ENCODE measurements around the gene OPN1MW3.

DNA sequence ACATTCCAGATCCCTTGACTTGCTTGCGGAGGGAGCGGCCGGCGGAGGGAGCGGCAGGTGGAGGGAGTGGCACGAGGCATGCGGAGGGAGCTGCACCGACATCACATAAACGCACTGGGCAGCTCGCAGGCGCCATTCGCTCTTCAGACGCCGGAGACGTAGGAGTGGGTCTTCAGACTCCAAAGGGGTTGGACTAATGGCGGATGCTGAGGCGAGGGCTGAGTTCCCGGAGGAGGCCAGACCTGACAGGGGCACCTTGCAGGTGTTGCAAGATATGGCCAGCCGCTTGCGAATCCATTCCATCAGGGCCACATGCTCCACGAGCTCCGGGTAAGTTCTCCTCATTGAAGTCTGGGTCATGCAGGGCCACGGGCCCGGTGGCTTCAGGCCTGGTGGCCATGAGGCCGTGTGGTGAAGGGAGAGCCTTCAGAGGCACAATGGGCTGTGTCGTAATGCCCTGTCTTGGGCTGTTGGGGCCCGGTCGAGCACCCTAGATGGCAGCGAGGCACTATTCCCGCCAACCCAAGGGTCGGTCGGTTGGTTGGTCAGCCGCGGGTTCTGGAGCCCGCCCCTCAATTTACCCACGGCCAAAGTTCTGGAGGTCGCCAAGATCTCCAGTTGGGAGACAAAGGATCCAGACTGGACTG lies 38.4 kb downstream of the OPN1MW3 start, which contains the start of gene TKTL1:
- TF ChIP-seq, protein P1, sequence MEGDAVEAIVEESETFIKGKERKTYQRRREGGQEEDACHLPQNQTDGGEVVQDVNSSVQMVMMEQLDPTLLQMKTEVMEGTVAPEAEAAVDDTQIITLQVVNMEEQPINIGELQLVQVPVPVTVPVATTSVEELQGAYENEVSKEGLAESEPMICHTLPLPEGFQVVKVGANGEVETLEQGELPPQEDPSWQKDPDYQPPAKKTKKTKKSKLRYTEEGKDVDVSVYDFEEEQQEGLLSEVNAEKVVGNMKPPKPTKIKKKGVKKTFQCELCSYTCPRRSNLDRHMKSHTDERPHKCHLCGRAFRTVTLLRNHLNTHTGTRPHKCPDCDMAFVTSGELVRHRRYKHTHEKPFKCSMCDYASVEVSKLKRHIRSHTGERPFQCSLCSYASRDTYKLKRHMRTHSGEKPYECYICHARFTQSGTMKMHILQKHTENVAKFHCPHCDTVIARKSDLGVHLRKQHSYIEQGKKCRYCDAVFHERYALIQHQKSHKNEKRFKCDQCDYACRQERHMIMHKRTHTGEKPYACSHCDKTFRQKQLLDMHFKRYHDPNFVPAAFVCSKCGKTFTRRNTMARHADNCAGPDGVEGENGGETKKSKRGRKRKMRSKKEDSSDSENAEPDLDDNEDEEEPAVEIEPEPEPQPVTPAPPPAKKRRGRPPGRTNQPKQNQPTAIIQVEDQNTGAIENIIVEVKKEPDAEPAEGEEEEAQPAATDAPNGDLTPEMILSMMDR (IDR thresholded peaks at IDR 0.05) = no peak
- TF ChIP-seq POLR2A (IDR thresholded peaks at IDR 0.05) = no peak

All from heart left ventricle (tissue), 13 donors.